NCI-H748 (cell line): ENCODE measurements around the gene GDI1.
"Not testable (repeated sequence)": the region's sequence is repeated elsewhere in the genome, so short reads cannot be mapped to it uniquely, and the experiment has no call there.

Experiments
- DNase-seq: peaks from one replicate; lab custom pipeline; 2025; ENCODE audit not compliant: unreplicated experiment; lab: John Stamatoyannopoulos, UW

Gene GDI1

DNA sequence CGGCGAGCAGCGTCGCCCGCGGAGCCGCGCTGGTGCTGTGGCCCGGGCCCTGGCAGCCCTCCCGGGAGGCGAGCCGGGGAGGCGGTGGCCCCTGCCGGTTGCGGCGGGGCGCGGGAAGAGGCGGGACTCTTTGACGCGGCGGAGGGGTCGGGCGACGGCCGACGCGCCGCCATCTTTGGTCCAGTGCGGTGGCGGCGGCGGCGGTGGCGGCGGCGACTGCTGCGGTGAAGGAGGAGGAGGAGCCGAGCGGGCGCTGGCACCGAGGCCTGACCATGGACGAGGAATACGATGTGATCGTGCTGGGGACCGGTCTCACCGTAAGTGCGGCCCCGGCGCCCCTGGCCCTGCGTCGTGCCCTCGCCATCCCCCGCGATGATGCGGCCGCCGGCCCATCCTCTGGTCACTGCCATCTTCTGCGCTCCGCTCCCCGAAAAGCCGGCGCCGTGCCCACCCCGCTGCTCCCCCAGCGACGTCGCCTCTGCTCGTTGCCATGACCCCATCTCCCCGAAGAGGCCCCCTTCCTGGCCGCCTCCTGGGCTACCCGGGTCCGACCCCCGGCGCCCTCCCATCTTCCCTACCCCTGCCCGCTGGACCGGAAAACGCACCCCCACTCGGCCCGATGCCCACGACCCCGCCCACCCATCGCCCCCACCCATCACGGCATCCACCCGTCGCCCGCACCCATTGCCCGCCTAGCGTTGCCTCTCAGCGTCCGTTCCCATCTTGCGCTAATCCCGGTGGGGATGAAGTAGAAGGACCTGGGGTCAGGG lies at the start of gene GDI1:
Gene GDI1, plus strand, starts transcription at position 172 of the 770 bp plus-strand sequence. Its CDS starts 101 bp downstream, at position 273.
- peak; percentile 70 for DNase-seq

DNA sequence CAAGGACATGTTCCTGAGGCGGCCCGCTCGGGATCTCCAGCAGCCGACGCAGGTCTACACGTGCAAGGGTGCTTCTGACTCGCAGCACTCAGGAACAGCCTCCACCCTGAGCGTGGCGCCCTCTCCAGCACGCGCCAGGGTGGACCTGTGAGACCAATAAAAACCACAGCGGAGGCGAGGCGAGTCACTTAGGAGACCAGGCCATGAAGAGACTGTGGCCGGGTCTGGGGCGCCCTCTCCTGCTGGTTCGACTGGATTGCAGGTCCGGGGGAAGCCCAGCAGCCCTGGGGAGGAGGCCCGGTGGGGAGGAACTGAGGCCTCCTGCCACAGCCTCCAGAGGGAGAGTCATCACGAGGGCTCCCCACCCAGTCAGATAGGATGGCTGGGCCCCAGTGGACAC lies 48.9 kb upstream of the GDI1 start:
- not testable (repeated sequence) for DNase-seq

DNA sequence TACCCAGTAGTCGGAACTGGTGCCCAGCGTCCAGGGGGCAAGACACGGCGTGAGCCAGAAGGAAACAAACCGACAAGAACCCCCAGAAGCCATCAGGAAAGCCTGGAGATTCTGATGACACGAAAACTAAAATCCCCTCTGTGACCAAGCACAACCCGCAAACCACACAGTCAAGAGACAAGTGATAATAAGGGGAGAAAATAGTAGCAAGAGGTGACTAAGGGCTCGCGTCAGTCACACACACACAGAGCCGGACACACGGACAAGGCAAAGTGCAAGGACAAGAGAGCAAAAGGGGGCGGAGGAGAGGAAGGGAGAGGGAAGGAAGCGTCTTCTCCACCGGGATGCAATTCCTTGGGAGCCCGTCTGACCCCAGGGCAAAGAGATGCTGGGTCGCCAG lies 48.3 kb upstream of the GDI1 start:
- DNase-seq, result not testable (repeated sequence)

DNA sequence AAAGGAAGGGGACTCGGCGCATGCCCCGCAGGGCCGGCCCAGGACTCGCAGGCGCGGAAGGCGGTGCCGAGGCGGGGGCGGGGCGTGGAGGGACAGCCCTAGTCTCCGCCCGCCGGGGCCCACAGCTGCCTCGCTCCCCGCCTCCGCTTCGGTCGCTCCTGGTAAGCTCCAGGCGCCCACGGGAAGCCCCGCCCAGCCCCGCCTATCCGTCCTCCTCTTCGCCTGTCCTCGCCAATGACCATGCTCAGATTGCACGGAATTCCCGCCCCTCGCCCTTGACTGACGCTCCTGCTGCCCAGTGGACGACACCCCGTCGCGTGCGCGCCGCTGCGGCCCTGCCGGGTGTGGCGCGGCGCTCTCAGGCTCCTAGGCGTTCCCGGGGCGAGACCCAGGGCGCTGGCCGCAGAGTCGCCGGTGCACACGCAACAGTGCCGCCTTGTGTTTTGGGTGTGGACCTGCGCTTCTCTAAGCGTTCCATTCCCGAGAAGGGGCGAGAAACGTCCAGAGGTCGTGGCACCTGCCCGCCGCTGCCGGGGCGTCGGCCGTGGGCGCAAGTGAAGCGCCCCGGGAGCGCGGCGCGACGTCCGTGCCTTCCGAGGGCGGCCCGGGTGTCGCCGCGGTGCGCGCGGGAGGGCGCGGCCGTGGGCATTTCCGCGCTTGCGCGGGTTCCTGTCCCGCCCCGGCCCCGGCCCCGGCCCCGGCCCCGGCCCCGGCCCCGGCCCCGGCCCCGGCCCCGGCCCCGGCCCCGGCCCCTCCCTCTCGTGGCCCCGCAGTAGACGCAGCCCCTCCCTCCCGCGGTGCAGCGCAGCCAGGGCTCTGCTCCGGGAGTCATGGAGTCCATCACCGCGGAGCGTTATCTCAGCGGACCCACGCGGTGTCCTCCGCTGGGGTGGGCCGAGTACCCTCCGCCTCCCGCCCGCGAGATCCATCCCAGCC lies 46.9 kb upstream of the GDI1 start:
- DNase-seq, result not testable (repeated sequence)

DNA sequence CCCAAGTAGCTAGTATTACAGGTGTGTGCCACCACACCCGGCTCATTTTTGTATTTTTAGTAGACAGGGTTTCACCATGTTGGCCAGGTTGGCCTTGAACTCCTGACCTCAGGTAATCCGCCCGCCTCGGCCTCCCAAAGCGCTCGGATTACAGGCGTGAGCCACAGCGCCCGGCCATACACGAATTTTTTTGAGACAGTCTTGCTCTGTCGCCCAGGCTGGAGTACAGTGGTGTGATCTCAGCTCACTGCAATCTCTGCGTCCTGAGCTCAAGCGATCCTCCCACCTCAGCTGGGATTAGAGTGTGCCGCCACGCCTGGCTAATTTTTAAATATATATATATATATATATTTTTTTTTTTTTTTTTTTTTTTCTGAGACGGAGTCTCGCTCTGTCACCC lies 40.6 kb upstream of the GDI1 start:
- not testable (repeated sequence) for DNase-seq

DNA sequence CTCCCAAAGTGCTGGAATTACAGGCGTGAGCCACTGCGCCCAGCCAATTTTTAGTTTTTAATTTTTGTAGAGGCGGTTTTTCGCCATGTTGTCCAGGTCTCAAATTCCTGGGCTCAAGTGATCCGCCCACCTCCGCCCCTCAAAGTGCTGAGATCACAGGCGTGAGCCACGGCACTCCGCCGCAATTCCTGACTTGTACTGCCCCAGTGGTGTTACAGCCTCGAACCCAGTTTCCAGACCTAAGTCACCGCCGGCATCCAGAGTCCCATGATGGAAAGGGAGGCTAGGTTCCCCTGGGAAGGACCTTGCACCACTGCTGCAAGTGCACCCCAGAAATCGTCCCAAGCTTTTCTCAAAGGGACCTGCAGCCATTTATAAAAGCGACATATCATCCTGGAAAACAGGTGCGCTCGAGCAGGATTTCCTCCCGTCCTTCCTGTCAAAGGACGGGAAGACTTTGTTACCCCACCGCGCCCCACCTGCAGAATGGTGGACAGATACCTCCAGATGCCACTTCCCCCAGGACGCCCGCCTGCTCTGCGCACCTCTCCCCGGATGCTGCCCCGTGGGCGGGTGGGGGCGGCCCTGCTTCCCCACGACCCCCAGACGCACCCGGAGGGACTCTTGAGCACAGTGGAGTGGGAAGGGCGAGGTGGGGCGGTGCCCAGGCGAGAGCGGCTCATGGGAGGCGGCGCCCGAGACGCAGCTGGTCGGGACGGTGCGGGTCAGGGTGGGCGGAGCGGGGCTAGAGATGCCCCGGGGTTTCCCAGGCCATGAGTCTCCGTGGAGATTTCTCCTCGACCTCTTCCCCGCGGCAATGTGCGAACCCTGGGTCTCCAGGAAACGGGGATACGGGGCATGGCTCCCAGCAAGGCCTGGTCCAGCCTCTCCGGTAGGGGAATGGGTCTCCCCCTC lies 39.7 kb upstream of the GDI1 start:
- peak; percentile 80 for DNase-seq

DNA sequence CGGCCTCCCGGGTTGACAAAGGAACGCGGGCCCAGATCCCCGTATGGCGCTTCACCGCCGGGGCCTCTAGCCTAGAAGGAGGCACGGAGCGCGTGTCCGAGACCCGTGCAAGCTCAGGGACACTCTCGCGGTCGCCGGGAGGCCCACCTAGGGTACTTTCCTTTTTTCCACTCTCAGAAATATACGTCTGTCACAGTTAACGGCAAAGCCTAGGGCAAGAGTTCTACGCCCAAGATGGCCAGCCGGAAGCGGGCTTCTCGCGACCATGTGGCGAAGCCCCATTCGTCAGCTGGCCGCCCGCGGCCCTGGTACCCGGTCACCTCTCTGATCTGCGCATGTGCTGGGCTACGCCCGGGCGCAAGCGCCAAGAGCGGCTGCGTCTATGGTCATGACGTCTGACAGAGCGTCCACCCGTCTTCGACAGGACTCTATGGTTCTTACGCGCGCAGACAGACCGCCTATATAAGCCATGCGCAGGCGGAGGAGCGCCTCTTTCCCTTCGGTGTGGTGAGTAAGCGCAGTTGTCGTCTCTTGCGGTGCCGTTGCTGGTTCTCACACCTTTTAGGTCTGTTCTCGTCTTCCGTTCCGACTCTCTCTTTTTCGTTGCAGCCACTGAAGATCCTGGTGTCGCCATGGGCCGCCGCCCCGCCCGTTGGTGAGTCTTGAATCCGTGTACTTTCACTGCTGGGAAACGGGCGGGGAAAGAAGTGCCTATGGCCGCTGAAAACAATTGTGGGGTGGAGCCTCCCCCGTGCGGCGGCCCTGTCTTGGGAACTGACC lies 38.9 kb upstream of the GDI1 start, which contains the start of gene RPL10:
Gene RPL10, plus strand, starts transcription at position 490 of the 780 bp plus-strand sequence. Its CDS starts 143 bp downstream, at position 633.
- peak; percentile 98 for DNase-seq

DNA sequence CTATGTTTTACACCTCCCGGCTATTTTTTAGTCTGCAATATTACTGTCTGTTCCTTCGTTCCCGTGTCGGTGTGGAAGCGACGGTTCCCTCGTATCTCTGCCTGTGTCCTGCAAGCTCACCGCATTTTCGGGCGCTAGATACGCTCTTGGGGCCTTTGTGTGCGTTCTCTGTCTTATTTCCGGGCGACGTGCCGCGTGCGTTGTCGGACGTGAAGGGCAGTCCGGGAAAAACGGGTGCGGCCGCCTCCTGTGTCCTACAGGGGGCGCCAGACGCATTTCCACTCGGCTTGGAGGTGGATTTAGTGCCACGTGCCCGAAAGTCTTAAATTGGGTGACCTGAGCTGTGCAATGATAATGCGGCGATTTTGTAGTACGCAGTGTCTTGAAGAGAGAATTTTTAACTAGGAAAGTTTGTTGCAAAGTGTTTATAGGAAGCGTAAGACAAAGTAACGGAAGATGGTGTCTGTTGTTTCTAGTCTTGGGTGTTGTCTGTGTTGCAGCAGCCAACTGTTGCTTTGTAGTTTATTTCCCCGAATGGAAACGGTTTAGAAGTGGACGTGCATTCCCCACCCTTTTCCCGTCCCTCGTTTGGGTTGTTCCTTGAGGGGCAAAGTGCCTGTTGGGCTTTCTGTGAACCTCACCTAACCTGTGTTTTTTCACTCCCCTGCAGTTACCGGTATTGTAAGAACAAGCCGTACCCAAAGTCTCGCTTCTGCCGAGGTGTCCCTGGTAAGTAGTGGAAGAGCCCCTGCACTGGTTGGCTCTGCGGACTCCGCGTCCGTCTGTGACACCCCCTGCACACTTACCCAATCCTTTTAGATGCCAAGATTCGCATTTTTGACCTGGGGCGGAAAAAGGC lies 38.1 kb upstream of the GDI1 start:
- peak; percentile 87 for DNase-seq

DNA sequence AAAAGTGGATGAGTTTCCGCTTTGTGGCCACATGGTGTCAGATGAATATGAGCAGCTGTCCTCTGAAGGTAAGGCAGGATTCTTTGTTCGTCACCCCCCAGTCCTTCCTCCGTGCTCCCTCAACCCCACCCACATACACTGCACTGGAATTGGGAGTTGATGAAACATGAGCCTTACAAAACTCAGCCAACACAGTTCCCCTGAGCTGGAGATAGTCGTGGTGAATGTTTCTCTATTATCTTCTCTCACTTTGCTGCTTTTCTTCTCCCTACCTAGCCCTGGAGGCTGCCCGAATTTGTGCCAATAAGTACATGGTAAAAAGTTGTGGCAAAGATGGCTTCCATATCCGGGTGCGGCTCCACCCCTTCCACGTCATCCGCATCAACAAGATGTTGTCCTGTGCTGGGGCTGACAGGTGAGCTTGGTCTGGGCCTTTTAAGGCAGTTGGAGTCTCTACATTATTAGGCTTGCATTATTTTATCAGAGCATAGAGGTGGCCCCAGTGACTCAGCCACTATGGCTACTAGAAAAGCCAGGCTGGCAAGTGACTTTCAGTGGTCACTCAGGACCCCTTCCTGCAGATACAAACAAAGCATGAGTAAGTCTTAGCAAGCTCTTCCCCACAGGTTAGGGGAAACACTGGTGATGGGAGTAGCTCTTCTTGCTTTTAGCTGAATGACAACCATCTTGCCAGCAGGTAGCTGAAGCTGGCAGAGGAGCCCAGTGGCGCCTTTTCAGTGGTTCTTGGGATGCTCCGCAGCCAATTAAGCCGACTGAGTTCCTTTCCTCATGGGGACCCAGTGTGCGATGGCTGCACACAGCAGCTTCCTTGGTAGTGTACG lies 37.2 kb upstream of the GDI1 start:
- no peak for DNase-seq

DNA sequence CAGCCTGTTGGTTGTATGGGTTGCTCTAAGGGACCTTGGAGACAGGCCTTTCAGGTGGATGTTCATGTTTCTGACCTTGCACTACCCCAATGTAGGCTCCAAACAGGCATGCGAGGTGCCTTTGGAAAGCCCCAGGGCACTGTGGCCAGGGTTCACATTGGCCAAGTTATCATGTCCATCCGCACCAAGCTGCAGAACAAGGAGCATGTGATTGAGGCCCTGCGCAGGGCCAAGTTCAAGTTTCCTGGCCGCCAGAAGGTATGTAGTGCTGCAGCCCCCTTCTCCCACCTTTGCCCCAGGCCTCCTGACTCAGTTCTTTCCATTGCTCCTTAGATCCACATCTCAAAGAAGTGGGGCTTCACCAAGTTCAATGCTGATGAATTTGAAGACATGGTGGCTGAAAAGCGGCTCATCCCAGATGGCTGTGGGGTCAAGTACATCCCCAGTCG lies 36.6 kb upstream of the GDI1 start:
- not testable (repeated sequence) for DNase-seq

DNA sequence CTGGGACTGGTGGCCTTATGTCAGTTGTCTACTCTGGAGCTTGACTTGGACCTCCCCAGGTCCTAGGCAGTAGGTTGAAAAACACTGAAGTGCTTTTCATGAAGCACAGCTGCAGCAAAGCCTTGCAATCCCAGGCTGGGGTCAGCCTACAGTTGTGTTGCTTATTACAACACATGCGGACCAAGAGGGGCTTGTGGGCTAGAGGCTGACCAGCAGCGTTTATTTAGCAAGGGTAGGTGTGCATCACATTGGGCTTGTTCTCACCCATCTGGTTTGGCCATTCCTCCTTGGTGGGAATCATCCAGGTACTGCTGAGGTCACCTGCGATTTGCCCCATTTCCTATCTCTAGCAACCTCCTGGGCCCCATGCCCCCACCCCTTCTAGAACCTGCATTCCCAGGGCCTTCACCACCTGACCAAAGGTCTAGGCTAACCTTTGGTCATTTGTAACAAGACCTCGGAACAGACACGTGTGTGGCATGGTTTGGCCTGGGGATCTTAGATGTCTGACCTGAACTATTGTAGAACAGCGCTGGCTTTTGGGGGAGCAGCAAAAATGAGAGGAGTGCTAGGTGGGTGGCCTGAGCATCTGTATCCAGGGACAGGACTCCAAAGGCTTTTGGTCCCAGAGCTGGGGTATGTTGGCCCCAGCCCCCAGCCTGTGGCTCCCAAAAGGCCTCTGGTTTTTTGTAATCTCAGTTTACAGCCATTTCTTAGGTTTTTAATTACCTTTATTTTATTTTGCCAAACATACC lies 35.7 kb upstream of the GDI1 start:
- DNase-seq, result peak; percentile 23

DNA sequence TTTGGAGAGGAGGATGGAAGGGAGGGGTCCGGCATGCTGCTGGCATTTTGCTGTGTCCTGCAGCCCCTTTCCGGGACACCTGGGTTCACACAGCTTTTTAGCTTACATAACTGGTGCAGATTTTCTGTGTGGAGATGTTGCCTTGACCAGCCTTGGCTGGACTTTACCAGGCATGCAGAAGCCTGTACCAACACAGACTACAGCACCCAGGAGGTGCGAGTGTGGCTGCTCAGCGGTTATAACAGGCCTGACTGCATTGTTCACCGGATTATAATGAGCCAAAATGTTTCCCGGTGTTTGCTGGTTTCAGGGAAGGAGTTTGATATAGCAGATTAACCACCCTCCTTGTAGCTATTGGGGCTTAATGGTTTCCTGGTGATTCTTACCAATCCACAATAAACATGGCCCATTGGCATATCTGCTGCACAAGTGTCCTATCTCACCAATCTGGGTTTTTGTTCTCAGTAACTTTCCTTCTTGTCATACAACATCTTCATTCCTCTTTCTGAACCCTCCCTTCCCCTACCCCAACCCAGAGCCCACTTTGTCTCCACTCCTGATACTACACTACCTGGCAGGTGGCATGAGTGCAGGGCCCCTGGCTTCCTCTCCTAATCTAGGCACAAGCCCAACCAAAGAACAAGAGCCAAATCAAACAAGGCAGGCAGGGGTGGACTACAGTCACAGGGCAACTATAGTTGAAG lies 34.9 kb upstream of the GDI1 start:
- no peak for DNase-seq

DNA sequence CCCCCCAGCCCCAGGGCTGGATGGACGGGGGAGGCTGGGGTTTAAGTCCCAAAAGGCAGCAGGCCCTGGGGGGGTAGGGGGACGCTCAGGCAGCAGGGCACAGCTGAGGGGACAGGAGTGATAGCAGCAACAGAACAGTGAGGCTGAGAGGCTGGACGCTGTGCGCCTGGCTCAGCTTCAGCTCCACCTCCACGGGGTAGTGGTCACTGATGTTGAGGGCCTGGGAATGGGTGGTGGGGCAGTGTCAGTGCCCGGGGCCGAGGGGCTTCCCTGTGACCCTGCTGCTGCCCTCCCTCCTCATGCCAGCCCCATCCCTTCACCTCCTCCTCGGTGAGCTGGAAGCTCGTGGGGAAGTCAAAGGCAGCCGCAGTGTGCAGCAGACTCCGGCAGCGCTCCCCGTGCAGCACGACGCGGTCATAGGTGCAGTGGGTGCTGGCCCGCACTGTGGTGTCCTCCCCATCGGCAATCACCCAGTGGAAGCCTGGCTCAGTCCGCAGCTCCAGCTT lies 34.3 kb upstream of the GDI1 start:
- no peak for DNase-seq

DNA sequence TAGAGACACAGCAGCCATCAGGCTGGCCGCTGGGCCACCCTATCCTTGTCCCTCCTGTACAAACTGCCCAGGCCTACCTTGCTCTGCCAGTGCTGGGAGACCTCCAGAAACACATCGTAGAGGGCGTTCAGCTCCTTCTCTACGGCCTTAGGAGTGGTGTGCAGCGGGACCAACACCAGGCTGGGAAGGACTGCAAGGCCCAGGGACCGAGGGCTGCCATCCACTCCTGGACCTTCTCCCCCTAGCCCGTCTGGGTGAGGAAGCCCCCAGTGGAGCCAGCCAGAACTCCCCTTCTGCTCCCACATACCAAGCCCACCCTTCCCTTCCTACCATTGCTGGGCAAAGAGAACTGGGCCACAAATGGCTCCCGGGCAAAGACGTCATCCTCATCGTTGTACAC lies 33.8 kb upstream of the GDI1 start:
- no peak for DNase-seq

DNA sequence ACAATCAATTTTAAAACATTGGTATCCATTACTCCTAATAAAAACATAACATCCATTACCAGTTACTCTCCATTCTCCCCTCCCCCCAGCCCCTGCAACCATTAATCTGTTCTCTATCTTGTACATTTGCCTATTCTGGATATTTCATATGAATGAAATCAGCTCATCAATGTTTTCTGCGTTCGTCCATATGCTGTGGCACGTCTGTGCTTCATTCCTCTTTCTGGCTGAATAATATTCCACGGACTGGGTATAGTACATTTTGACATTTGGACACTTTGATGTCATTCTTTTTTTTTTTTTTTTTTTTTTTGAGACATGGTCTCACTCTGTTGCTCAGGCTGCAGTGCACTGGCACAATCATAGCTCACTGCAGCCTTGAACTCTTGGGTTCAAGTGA lies 33.1 kb upstream of the GDI1 start:
- DNase-seq, result no peak

DNA sequence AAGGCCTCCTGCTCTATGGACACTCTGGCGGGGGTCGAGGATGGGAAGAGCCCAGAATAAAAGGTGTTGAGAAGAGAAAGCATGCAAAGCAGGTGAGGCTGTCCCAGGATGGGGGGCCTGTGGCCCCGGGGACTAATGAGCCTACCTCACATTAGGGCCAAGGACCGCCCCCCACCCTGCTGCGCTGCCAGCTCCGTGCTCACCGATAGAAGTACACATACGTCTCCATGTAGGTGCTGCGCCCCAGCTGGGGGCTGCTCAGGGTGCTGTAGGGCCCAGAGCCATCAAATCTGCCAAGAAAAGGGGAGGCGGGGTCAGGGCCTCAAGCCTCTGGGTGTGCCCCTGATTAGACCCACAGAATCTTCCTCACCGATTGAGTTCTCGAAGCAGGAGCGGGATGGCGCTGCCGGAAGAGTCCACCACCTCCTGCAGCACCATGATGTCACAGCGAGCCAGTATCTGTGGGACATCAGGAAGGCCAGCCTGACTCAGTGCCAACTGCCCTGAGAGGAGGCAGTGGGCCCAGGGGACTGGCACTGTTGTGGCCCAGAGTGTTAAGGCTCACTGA lies 32.2 kb upstream of the GDI1 start:
- no peak for DNase-seq
